Embryonic facial prominence (tissue), 1 donor: ENCODE measurements around the gene TARS3.

Experiments used
- DNase-seq: peaks from one replicate; pipeline ENCODE4 v3.0.0-alpha.2; 2016; ENCODE audit errors: extremely low spot score

TARS3 gene

DNA sequence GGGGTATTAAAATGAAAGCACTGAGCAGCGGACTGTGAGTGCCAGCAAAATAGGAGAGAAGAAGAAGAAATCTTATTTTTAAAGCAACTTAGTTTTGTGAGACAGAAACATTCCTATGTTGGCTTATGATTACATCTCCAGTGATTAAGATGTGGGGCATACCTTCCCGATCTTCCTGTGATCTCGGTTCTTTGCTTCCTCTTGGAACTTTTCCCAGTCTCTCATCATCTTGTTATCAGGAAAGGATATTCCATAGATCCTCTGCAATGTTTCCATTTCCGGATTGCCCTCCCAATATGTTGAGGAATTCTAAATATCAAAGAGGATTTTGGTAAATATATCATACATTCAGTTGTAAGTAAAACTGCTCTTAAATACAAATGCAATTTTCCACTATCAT, 22.2 kb downstream of the TARS3 start:
- no peak for DNase-seq

DNA sequence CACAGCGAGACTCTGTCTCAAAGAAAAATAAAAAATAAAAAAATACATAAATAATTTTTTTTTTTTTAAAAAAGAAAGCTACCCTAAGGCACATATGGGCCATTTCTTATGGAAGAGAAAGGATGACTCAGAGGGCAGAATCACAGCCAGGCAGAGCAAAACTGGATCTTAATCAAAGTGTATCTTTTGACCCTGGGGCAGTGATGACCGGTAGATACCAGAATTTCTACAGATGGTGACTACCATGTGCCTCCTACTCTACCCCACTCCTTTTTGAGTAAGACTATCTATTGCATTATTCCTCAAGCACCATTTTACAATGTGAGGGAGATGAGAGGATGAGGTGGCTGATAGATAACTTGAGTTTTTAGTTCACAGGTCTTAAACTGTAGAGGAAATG, 26.0 kb downstream of the TARS3 start:
- DNase-seq: no peak

DNA sequence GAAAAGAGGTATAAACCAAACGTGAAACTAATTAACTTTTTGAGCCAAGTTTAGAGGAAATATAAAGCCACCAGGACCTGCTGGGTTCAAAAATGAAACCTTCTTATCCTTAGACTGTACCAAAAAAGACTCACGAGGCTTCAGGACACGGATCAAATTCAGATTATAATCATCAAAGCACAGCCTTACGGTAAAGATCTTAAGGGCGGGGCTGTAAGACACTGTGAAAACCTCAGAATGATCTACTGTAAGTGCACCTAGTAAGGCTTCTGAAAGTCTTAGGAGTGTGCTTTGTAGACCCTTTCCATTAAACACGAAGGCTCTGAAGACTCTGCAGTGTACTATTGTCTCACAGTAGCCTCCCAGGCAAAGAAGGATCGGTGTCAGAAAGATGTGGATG, 26.8 kb downstream of the TARS3 start:
- no peak for DNase-seq

DNA sequence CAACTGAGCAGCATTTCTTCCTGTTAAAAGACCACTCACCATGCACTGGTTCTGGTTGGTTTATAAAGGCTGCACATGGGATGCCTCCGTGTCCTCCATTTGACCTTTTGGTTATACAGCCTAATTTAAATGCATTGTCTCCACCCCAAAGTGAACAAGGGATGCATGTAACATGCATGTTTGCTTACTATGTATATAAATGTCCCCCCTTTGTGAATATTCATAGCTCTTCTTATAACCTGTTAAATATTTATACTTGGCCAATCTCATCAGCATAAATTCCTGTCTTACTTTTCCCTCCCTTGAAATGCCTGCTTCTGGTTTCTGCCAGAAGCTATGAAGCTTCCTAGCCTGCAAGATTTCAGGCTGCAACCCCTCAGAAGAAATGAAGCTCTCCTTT, 27.4 kb downstream of the TARS3 start:
- DNase-seq: no peak

DNA sequence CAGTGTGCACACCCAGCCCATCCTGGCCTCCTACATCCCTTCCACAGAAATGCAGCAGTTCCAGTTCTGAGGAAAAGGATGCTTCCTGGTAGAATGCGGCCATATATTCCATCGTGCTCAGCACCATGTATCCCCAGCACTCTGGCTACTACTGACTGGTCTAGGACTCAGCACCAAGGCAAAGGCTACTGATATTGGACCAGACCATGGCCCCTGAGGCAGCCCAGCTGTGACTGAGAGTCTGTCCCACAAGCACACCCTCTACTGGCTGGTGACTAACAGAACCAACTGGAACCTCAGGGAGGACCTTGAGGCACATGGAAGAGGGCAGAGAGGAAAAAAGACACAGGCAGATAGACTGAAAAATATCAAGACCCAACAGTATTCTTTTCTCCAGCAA, 30.0 kb downstream of the TARS3 start:
- DNase-seq: no peak

DNA sequence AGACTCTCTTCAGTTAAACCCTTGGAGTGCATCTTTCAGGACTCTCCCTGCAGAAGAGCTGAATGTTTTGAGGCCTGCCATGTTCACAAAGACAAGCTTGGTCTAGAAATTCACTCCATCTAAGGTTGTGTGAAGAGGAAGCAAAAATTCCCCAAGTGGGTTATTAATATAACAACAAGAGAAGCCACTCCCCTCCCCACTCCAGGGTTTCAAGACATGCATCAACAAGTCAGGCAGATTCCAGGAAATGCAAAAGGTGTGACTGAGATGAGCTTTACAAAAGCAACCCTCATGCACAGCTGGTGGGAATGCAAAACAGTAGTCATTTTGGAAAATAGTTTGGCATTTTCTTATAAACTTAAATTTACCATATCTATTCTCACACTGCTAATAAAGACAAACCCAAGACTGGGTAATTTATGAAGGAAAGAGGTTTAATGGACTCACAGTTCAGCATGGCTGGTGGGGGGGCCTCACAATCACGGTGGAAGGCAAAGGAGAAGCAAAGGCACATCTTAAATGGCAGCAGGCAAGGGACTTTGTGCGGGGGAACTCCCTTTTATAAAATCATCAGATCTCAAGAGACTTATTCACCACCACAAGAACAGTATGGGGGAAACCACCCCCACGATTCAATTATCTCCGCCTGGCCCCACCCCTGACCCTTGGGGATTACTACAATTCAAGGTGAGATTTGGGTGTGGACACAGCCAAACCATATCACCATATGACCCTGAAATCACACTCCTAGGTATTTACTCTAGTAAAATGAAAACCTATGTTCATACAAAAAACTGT, 31.3 kb downstream of the TARS3 start:
- no peak for DNase-seq

DNA sequence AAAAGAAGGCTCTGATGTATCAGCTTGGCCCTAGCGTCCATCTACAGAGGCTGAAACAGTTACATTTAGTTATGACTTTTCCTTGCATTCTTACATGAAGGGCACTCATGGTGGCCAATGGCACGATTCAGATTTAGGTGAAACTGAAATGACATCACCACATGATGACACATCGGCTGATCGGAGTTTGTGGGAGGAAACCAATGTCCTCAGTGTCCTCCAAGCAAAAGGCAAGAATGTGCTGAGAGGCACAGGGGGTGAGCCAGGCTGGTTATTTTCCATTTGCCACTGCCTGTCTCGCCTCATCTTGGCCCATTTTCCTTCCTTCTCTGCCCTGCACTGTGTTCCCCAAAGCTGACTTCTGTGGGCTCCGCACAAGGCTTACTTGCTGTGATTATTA, 34.4 kb downstream of the TARS3 start:
- no peak for DNase-seq

DNA sequence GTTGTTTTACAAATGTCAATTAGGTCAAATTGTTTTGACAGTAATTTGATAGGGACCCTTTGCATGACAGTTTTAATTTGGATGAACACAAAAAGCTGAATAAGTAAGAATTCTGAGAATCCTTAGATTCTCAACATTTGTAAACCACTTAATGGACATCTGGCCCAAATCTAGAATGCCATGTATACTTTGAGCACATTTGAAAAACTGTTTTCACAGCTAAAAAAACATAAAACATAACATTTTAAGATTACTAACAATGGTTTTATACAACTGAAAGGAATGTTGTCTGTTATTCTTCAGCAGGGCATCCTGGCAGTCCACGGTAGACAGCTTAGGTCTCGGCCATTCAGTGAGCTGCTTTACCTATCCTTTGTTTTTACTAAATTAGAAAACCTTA, 37.6 kb downstream of the TARS3 start:
- no peak for DNase-seq

DNA sequence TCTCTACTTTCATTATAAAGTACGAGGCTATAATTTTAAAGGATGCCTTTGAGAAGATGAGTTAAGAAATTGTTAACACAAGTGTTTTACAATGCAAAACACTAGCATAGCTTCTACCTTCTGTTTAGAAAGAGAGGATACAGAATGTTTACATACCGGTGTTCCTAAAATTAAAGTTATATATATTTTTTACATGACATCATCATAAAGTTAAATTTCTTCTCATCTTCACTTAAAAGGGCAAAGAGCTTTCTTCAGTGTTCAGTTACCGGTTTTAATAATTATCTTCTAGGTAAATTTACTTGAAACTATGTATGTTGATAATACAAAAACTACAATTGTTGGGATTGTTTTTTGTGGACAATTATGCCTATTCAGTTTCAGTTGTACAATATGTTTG, 39.4 kb downstream of the TARS3 start:
- DNase-seq: no peak

DNA sequence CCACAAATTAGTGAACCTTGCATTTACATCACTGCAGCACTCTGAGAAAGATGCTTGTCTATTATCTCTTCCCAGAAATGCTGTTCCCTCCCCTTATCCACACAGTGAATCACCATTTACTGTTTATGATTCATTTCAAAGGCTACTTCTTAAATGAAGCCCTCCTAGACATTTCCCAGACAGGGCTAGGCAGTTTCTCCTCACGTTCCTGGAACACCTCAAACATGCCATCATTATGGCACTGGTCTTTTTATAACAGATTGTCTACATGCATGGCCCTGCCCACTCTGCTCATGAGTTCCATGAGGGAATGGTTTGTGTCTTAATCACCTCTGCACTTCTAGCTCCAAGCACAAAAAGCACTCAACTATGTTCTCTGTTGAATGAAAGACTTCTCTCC, 39.9 kb downstream of the TARS3 start:
- DNase-seq: no peak

DNA sequence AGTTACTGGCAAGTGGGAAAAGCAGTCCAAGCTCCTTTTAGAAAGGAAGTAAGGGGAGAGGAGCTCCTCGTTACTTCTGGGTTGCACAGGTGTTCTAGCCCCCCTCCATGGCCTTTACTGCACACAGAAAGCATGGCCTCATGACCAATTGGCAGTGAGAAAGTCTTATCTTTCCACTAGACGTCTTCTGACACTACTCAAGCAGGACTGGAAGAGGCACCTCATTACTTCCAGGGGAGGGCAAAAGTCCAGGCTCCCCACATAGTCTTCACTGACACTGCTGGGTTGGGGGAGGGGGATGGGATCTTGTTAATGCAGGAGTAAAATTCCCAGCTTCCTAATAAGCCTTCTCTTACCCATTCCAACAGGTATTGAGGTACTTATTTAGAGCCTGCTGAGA, 44.5 kb downstream of the TARS3 start:
- no peak for DNase-seq

DNA sequence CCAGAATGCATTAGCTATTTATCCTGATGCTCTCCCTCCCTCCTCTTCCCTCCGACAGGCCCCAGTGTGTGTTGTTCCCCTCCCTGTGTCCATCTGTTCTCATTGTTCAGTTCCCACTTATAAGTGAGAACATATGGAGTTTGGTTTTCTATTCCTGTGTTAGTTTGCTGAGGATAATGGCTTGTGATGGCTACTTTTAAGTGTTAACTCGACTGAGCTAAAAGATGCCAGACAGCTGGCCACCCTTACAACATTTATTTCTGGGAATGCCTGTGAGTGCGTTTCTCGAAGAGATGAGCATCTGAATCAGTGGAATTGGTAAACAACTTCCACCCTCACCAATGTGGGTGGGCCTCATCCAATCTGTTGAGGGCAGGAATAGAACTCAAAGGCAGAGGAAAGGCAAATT, 47.3 kb downstream of the TARS3 start:
- DNase-seq: no peak

DNA sequence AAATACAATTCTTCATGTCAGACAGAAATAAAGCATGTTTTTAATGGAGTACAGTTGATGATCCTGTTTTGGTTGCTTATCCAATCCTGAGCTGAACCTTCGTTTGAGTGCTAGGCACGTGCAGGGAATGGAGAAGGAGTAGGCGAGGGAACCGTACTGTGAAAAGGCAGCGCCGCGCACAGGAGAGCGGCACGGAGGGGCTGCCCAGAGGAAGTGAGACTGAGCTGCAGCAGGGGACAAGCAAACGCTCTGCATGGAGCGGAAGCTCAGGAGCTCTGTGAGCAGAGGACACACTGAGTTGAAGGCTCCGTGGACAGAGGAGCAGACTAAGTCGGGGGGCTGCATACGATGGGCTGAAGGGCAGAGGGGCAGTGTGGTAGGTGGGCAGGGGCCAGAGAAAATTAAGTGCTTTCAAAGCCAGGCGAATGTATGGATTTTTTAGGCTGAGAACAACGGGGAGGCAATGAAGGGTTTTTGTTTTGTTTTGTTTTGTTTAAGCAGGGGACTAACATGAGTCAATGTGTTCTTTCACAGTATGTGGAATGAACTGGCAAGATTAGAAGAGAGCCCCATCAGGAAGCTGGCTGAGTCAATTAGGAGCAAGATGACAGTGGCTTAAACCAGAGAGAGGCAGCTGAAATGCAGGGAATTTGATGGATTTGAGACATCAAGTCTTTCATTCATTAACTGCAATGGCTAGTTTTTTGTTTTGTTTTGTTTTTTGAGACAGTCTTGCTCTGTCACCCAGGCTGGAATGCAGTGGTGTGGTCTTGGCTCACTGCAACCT, 48.3 kb downstream of the TARS3 start:
- no peak for DNase-seq

DNA sequence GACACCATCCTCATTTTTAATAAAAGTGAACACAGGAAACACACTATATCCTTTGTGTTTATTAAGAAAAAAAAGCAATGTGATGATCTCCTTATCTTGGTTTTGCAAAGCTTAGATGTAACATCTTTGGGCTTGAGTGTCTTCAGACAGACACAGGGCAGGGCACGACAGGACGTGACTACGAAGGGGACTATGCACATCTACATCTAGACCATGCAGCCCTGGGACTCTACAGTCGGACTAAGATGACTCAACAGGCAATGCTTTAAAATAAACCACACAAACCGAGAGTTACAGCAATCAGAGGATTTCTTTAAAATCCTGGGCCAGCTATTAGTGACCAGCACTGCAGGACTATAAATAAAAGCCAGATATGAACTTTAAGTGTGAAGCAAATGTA, 49.3 kb downstream of the TARS3 start:
- no peak for DNase-seq

DNA sequence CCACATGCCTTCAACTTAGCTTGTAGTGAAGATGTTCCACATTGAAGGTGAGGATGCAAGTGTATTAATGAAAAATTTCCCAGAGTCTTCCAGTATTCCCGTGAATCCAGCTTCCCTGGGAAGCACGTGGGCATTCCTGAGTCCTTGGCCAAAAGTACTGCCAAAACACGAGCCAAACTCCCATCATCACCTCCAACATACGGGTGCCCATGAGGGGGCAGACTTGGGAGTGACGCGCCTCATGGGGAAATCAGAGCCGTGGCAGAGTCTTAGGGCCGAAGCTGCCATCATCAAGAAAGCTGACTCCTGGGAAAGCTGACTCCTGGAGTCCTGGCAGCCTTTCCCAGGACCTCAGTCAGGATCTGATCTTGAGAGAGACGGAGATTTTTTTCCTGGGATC, 52.0 kb downstream of the TARS3 start:
- DNase-seq: no peak

DNA sequence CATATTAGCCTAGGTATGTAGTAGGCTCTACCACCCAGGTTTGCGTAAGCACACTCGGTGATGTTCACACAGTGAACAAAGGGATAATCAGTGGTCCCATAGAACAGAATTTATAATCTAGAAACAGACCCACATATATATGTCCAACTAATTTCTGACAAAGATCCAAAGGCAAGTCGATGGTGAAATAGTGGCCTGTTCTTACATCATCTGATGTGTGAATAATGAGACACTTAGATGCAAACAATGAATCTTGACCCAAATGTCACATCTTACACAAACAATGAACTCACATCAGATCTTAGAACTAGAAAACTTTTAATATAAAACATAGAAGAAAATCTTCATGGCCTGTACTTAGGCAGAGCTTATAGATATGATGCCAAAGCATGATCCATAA, 54.5 kb downstream of the TARS3 start:
- DNase-seq: no peak

DNA sequence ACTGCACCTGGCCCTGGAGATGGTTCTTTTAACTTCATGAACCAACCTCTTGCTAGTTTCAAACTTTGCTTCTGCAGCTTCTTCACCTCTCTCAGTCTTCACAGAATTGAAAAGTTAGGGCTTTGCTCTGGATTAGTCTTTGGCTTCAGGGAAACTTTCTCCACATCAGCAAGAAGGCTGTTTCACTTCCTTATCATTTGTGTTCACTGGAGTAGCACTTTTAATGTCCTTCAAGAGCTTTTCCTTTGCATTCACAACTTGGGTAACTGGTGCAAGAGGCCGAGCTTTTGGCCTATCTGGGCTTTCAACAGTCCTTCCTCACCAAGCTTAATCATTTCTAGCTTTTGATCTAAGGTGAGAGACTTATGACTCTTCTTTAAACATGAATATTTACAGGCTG, 56.4 kb downstream of the TARS3 start:
- DNase-seq: no peak

DNA sequence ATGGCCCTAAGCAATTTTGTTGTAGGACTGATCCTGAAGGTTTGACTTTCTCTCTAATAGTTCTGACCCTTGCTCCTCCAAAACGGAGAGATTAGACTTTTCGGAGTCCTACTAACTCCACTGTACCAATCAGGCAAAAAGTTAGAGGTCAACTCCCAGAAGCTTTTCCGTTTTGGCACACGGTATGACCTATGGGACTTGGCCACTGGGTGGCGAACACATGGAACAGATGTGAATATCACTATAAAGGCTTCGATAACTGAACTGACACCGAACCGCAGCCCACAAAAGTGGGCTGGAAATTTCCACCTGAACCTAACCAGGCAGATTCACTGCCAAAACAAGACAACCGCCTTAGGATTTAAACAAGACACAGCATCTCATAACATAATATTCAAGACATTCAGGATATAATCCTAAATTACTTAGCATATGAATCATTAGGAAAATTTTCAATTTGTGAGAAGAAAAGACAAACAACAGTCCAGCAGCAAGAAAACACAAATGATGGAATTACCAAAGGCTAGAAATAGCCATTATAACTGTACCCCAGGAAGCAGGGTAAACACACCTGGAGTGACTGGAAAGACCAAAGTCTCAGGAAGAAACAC, 59.9 kb downstream of the TARS3 start:
- no peak for DNase-seq

DNA sequence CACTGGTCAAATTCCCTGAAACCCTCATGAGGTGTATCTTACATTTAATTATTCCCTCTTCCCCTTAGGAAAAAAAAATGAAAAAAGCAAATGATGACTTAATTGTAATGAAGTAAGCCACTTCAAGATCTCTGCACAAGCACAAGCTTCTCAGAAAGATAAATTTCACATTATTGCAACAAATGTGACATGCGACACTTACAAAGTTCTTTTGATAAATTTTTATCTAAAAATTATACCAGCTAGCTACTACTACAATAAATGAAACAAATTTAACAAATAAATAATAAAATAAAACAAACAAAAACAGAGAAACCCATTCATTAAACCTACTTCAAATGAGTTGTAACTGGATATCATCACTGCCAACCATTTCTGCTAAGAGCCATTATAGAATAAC, 62.1 kb downstream of the TARS3 start:
- DNase-seq: no peak

DNA sequence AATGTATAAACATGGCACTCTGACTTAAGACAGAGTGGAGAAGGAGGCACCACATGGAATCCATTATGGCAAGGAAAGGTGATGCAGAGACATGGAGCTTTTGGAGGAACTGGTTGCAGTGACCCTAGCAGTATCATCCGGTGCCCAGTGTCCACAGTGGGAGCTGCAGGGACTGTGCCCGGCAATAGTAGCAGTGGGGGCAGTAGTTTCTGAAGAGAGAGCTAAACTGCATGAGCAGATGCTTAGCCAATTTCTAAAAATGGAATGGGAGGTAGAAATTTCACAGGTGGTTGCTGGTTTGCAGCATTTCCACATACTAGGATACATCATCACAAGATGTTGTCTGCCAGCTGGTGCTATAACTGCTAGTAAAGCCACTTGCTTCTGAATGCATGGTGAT, 64.3 kb downstream of the TARS3 start:
- no peak for DNase-seq

DNA sequence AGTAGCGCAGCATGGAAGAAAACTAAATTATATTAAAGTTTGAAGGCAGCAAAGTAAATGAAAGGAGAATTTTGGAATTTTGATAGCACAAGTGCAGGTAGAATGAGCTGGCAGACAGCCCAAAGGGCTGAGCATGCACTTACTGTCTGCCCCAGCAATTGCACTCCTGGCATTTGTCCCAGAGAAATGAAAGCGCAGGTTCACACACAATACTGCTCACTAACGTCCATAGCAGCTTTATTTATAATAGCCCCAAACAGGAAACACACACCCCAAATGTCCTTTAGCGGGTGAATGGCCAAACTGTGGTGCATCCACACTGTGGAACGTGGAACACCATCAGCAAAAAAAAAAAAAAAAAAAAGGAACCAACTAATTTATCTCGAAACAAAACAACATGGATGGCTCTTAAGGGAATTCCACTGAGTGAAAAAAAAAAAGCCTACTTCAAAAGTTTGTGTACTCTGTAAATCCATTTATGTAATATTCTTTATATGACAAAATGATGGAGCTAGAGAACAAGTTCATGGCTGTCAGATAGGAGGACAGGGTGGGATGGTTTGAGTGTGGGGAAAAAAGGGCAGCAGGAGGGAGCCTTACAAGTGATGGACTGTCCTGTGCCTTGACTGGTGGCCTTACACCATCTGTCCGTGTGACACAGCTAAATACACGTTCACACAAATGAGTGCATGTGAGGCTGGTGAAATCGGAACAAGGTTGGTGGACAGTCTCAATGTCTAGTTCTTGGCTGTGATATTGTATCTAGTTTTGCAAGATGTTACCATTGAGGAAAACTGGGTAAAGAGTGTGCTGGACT, 66.1 kb downstream of the TARS3 start:
- DNase-seq: no peak

DNA sequence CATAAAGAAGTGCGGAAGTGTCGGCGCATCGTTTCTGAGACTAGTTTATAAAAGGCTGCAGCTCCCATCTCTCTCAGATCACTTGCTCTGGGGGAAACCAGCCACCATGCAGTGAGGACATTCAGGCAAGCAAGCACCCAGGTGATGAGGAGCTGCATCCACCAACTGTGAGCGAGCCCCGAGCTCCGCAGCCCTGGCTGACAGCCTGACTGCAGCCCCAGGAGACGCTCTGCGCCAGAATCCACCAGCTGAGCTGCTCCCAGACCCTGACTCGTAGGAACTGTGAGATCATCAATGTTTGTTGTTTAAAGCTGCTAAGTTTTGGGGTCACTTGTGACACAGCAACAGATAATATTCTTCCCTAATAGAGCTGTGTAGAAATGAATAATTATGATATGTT, 67.1 kb downstream of the TARS3 start:
- no peak for DNase-seq
